HG03064 (cell line): Measurements from ENCODE around the gene IFT88.
"Not testable (repeated sequence)": the region's sequence is repeated elsewhere in the genome, so short reads cannot be mapped to it uniquely, and the experiment has no call there.

Experiments used
- ATAC-seq: cut with Tn5 transposase; IDR thresholded peaks from one replicate; pipeline ENCODE4 v1.9.1; 2021; ENCODE audit warnings: low read depth; ENCODE audit not compliant: unreplicated experiment

IFT88 gene

DNA sequence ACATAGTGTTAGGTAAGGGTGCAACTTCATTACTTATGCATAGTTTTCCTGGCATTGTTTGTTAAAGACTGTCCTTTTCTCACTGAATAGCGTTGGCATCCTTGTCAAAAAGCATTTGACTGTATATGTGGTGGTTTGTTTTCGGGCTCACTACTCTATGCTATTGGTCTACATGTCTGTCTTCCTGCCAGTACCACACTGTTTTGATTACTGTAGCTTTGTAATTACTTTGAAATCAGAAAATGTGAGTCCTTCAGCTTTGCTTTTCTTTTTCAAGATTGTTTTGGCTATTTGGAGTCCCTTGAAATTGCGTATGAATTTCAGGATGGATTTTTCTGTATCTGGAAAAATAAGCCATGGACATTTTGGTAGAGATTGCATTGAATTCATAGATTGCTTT lies 56.0 kb downstream of the IFT88 start:
- ATAC-seq = no peak

DNA sequence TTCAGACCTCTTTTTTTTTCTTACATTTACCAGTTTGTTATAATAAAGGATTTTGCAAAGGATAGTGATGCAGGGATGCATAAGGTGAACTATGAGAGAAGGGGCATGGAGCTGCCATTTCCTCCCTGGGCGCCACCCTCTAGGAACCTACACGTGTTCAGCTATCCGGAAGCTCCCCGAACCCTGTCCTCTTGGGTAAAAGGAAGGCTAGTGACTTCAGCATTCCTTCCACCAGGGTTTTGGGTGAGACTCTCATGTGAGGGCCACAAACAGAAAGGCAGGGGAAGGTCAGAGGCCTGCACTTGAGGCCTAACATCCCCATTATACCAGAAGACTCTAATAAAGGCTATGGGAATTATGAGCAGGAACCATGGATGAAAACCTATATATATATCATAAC lies 57.3 kb downstream of the IFT88 start:
- ATAC-seq = no peak

DNA sequence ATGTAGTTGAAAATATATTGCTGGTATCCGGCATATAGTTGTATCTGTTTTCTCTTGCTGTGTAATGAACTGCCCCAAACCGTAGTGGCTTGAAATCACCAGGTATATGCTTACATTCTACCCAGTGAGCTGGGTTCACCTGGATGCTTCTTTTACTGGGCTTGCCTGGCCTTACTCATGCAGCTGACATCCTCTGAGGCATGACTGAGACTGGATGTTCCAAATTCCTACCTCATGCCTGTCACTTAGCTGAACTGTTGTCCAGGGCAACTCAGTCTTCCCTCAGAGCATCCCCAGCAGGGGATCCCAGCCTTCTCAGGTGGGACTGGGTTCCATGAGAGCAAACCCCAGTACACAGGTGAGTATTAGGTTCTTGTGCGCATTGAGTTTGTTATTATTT lies 66.8 kb downstream of the IFT88 start:
- no peak for ATAC-seq

DNA sequence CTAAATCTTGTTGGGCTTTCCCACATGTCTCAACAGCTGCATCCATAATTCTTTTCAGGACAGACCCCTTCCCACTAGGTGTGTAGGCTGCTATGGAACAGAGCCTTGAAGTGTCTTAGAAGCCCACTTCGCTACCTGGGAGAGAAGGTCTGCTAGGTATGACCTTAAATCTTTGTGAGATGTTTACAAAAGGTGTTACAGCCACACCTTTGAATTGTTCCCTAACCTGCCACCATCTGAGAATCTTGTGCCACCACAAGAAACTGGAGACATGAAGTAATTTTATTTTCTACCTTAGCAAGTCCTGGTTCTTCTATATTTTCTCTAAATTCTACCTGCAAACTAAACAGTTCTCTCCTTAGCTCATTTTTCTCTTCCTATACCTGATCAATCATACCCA lies 69.1 kb downstream of the IFT88 start:
- no peak for ATAC-seq

DNA sequence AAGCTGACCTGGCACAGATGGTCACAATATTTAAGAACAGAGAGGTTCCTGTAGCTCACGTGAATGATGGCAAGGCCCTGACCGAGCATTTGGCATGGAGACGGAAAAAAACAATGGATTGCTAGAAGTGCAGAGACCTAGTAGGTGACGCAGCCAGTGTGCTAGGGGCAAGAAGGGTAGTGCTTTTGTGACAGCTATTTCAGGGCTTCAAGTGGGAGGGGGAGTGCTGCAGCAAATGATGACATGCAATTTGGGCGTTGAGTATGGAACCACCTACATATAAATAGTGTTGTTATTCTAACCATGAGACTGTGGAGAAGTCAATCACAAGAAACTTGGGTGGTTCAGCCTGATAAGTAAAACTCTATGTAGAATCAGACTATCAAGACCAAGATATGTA lies 70.9 kb downstream of the IFT88 start:
- no peak for ATAC-seq

DNA sequence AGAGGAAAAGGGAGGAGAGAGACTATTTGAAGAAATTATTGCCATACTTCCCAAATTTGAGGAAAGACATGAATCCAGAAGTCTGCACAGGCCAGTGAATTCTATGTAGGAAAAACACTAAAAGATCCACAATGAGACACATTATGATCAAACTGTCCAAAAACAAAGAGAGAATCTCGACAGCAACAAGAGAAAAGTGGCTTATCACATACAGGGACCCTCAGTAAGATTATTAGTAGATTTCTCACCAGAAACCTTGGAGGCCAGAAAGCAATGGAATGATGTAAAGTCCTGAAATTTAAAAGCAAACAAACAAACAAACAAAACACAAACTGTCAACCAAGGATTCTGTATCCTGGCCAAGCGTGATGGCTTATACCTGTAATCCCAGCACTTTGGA lies 80.8 kb downstream of the IFT88 start:
- no peak for ATAC-seq

DNA sequence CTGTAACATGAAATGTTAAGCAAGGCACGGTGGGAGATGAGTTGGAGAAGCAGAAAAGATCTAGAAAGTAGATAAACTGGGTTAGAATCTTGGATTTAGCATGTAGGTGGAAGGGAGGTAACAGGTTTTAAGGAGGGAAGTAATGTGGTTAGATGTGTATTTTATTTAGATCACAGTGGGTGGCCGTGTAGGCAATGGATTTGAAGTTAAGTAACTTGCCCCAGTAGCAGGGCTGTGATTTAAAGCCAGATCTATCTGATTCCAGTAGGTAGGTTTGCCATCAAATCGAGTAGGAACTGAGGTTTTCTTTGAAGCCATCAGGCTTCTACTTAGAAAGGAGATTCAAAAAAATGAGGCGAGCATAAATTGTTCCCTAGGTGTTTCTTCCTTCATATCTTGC lies 86.0 kb downstream of the IFT88 start:
- ATAC-seq = no peak

DNA sequence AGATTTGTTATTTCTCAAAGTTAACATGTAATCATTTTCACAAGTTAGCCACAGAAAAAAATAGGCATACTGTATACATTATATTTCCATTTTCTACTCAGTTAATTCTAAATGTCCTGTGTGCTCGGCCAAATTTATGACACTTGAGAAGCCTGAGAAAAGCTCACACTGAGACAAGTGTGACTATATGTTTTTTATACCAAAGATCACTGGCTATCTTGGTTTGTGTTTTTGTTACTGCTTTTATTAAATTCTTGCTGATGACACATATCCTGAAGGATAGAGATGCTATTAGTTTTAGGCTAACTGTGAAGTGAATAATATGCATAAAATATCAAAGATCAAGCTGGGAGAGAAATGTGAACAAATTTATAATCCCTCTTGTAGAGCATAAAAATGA lies 87.2 kb downstream of the IFT88 start:
- ATAC-seq = no peak

DNA sequence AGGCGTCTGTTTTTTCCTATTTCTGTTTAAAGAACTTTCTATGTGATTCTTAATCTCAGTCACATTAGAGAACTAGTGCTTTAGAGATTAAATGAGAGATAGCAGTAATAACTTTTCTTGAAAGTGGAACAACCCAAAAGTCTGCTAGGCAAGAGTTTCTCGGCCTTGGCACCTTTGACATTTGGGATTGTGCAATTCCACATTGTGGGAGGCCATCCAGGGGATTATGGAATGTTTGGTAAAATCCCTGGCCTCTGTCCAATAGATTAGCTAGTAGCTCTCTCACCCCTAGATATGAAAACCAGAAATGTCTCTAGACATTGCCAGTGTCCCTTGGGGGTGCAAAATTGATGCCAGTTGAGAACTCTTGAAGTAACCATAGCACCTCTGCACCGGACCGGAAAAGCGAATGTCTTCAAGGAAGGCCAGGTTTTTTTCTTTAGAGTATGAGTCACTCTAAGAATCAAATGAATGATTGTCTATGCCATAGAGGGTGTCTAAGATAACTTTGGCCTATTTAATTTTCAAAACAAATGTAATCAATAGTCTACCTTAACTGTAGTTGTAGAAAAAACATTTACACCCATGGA lies 91.6 kb downstream of the IFT88 start:
- no peak for ATAC-seq

DNA sequence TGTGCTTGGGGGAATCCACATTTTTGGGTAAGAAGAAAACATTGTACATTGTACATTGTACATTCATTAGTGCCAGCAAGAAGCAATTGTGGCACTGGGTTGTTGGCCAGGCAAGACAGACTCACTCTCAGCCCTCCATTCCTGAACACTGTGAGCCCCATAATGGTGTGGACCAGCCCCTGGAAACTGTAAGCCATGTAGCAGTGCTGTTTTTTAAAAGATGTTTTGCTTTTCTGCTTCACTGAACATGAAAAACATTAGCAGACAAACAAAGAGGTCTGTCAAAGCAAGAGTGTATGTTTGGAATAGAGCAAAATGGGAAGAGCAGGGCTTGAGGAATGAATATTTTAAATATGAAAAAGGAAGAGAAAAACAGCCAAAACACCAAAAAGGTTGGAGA lies 97.4 kb downstream of the IFT88 start:
- ATAC-seq = no peak

DNA sequence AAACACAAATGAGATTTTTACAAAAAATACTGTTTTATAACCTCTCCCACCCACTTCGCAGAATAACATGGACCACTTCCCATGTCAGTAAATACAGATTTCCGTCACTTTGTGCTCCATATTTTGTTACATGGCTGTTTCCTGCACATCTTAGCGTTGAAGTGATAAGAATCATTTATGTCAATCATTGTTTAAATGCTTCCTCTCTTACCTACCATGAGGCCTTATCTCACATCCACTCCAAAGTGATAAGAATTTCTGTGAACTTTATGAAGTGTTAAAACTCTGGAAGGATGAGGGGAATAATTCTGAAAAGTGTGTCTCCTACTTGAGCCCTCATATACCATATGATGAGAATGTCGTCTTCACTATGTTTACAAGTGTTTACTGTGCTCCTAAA lies 100.0 kb downstream of the IFT88 start:
- no peak for ATAC-seq

DNA sequence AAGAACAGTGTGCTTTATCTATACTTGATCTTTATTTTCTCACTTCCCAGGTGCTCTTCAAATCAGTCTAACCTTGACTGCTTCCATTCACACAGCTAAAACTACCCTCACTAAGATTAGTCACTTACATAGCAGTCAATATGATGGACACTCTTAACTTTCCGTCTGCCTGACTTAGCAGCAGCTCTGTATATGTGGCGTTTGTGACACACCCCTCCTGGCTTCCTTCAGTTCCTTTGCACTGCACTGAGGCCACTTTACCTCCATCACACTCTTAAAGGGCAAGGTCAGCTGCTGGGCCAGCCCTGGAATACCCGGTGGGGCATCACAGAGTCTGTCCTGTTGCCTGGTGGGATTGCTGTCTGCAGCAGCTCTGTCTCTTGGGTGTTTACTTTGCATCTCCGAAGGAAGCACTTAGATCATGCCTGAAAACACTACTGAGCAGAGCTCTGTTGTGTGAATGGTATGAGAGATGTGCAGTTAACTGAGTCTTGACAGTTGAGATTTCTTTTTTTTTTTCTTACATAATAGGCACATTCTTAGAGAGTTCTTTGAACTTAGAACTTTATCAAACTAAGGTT lies 101.0 kb downstream of the IFT88 start:
- ATAC-seq = no peak

DNA sequence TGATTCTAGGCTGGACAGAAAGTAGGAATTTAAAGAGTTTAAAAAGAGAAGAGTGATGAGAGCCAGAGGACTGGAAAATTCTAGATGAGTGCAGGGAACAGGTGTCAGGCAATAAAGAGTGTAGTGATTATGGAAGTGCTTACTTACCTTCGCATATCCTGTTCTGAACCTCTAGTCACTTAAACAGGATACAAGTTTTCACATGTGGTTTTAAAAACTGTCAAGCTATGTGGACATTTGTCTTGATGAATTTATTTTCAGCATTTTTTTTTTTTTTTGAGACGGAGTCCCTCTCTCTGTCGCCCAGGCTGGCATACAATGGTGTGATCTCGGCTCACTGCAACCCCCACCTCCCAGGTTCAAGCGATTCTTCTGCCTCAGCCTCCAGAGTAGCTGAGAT lies 102.2 kb downstream of the IFT88 start:
- ATAC-seq = no peak

DNA sequence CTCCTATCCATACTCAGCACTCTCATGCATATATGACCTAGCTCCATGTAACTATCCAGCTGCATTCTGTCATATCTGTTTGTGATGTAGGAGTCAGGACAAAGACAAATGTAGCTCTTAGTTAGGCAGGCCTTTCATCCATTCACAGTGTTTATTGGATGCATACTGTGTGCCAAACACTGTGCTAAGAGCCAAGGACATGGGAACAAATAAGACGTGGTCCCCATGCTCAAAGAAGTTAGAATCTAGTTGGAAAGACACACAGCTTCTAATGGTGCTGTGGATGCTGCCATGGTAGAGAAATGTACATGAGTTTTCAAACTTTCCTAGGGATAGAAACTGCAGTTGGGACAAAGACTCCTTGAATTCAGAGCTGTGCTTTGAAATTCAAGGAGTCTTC lies 104.8 kb downstream of the IFT88 start:
- ATAC-seq = no peak

DNA sequence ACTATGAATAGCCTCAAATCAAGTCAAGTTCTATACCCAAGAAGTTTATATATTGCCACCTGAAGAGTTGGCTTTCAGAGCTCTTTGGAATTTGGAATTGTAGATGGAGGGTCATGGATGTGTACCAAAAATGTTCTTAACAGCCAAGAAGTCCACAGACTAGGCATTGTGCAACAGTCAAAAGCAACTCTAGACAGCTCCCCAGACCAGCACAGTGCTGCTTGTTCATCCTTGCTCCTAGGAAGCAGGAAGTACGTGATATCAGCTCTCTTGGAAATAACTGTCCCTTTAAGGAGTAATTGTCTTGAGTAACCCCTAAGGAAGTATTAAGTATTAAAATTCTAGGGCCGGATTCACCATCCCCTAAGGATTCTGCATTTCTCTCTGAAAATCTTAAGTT lies 105.8 kb downstream of the IFT88 start:
- ATAC-seq = no peak

DNA sequence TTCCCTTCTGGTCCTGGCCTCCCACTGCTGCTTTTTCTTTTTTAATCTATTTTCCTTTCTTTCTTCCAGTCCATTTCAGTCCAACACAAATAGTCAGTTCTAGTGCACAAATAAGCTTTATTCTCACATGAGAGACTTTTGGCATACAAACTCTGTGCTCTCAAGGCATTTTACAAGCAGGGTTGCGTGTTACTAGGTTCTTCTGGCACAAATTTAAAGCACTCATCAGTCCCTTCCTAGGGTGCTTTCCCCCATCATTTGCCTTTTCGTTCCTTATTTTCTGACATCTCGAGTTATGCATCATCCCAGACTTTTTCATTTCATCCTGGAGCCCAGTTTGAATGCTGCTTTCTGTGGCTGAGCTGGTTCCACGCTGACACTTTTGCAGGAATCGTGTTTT lies 106.8 kb downstream of the IFT88 start:
- no peak for ATAC-seq

DNA sequence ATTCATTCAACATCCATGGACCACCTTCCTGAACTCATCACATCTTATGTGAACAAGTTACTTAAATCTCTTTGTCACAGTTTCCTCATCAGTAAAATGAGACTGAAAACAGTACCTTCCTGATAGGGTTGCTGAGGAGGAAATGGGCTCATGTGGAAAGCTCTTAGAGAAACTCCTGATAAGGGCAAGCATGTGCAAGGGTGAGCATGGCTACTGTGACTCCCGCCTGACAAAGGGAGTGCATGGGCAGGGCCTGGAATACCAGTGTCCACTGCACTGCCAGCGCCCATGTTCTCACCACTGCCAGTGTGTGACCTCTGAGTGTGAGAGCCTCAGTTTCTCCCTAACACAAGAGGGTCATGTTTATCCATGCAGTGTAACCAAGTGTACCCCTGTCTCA lies 109.3 kb downstream of the IFT88 start:
- ATAC-seq = no peak

DNA sequence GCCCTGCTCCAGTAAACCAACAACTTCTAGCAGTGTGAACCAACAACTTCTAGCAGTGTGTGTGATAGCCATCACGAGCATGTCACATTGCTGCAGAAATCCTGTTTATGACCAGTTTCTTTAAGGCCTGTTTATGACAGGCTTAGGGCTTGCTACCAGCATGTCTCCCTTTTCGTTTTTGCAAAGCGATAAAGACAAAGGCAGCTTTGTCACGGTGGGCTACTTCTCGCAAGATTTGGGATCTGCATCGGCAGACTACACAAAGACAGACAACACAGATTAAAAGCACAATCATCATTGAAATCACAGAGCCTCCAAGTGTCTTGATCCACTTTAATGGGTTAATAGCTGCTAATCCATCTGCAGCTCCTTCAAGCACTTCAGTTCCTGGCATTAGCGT lies 111.6 kb downstream of the IFT88 start:
- not testable (repeated sequence) for ATAC-seq

DNA sequence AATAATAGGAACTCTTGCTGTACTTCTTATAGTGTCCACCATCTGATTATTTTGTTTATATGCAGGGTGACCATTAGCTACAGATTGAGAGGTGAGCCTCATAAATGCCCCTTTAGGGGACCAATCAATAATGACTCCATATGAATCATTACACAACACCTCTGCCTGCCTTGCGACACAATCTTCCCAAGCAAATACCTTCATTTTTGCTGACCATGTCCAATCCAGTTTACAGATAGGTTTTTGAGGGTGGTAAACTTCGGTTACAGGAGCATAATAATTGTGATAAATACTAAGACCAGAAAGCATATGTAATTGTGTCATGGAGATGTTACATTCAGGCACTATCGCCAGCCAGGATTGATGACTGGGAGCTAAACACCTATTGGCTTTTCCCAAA lies 112.9 kb downstream of the IFT88 start:
- no peak for ATAC-seq

DNA sequence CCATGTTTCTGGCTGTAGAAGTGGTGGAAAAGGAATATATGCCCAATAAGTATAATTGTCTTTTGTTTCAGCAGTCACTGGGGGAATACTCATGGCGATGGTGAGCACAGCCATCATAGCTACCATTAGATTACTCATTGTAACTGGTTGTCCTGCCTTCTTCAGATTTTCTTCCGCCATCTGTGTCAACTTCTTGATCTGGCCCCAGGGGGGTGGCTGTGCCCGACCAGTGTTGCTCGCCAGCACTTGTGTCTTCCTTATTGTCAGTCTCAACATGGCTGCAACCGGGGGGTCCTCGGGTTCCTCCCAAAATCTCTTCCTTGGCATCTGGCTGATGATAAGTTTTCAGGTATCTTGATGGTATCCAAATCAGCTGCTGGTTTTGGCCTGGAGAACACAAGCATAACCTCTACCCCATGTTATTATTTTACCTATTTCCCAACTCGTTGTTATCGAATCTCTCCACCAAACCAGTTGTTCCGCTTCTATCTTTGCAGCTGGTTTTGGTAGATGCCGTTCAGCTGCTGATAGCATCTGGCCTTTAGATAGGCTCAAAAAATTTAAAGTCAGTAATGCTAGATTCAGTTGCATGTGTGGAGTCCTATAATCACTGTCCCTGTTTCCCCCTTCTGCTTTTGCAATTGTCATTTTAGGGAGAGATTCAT lies 113.6 kb downstream of the IFT88 start:
- no peak for ATAC-seq

DNA sequence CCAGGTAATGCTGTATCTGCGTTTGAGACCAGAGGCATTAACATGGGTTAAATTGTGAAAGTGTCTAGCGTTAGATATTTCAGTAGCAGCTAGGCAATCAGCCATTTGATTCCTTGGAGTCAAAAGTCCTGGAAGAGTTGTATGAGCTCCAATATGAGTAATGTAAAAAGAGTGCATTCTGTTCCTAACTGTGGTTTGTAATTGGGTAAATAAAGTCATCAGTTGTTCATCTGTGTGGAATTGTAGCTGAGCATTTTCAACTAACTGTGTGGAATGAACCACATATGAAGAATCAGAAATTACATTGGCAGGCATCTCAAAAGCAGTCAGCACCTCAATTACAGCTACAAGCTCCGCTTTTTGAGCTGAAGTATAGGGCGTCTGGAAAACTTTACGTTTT lies 114.5 kb downstream of the IFT88 start:
- ATAC-seq = not testable (repeated sequence)

DNA sequence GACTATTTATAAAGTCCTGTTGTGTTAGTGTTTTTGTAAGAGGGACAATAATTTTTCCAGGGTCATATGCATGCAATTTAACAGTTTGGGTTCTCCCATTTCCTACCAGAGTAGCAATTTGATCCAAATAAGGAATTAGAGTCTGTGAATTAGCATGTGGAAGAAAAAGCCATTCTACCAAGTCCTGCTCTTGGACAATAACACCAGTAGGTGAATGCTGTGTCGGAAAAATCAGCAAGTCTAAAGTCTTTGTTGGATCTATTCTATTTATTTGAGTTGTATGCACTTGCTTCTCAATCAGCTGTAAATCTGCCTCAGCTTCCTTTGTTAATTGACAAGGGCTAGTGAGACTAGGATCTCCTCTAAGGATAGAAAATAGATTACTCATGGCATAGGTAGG lies 115.1 kb downstream of the IFT88 start:
- ATAC-seq = no peak
